ENCODE results near the gene SALL3.

SALL3 gene

DNA sequence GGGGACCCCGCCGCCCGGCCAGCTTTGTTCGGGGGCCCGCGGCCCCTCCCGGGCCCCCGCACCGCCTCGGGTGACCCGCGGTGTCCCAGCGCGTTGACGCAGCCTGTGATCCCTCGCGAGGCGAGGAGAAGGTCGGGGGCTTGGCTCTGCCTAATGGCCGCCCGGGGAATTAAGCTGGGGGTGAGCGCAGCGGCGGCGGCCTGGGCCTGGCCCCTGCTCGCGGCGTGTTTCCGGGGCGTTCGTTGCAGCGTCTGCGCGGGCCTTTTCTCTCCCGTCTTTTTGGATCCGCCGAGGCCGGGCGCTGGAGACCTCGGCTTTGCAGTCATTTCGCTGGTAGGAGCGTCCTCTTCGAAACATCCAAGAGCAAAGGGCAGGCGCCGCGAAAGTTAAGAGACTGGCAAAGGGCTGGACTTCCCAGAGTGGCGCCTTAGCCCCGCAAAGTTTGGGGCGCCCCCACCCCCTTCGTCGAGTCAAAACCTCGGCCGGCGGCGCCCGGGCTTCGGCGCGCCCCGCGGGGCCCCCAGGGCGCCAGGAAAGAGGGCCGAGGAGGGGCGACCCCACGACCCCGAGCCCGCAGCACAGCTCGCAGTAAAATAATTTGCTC is 1.3 kb downstream of the SALL3 start:
- no peak for DNase-seq (ENCODE audit: low spot score)

DNA sequence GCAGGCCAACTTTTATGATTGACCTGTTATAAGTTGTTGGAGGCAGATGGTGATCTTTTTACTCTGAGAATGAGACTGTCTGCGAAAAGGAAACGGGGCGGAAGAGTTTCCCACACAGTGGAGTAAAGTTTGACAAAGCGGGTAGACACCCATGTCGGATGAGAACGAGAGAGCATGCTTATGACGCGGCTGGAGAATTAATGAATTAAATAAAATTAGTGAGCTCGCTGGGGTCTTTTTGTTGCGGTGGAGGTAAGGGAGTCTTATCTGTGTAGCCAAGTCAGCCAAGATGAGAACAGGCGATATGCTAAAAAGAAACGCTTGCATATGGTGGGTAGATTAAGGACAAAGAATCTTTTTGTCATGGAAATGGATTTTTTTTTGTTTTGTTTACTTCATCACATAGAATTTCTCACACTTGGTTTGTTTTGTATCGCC is 1.8 kb downstream of the SALL3 start:
- no peak for DNase-seq (ENCODE audit: low spot score)

DNA sequence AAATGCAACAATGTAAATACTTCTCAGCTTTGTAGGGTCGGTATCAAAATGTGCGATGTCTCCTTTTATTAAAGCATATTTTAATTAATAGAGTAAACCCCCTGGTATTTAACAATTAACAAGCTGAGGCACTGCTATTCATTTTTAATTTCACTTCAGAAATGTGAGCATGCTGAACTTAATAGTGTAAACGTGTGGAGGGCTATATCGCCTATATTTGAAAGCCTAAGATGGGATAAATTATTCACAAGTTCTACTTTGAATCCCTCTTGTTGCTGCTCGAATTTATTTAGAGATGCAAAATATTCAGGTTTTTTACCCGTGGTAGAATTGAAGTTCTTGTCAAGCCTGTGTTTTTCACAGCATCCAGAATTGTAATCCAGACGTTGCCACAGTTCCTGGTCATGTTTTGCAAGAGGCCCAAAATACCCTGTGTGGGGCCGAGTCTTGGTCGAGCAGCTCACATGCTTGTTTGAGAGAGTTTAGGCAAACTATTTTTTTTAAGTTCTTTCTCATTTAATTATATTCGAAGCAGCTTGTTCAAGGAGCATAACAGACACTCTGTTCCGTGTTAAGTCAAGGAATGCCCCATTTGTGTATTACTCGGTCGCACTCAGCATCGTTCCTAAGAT is 2.5 kb downstream of the SALL3 start:
- DNase-seq (ENCODE audit: low spot score): no peak

DNA sequence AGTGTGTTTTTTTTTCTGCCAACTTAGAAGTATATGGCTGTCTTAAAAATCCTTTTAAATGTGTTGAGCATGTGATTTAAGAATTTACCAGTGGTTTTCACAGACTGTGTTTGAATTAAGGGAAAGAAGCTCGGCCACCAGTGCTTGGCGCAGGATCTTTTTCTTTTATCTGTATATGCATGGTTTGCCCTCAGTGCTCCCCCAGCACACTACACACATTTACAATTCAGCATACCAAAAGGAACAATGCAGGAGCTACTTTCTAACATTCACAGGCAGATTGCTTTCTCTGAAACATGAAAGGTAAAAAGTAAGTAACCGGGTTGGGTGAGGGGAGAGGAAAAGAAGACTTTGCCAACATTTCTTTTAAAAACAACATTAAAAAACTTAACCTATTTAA is 3.9 kb downstream of the SALL3 start:
- DNase-seq (ENCODE audit: low spot score): no peak

DNA sequence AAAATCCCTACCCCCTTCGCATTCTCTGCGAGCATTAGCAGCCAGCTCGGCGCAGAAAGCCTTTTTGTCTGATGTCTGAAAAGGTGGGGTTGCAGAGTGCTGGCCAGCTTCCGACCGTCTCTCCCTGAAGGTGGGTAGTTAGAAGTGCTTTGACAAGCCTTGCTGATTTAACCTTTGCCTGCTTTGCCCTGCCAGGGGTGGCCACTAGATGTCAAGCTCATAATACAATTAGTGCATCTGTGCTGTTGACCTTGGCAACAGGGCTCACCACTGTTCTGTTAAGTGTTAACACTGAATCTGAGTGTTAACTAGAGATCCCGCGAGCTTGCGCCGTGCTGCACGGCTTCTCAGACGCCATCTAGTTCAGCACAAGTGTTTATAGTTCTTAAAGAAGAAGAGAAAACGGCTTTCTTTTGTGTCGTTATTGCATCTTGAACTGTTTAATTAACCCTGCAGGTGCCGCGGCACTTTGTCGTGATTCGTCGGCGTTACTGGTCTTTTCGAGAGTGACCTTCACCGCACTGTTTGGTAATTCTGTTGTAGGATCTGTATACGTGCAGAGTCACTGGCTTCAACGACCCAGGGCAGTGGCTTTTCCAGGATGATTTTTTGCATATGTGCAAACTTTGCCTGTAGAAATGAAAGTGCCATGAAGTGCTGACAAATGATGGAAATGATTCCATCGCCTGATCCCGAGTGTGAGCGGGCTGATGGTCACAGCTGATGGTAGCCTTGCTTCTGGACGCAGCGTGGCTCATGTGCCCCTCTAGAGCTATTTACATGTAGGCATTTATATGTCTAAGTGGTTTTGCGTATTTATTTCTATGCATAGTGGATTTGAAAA is 5.5 kb downstream of the SALL3 start:
- DNase-seq (ENCODE audit: low spot score): no peak

DNA sequence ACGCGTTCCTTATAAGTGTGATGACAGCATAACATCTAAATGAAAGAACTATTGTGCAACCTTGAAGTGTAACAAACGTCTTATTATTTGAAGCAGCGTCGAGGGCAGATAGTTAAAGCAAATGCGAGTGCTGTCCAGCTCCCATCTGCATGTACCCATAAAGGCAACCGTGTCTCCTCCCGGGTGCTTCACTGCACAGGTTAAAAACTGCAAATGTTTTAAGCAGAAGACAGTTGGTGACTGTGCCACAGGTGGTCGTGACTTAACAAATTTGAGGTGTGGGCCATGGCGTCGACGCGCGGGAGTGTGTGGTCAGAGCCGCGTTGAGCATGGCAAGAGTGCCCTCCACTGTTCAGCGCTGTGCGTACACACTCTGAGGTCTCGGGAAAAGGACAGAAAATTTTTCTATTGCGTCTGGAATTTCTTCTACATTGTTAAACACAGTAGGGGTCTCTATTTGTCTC is 6.4 kb downstream of the SALL3 start:
- DNase-seq (ENCODE audit: low spot score): no peak

DNA sequence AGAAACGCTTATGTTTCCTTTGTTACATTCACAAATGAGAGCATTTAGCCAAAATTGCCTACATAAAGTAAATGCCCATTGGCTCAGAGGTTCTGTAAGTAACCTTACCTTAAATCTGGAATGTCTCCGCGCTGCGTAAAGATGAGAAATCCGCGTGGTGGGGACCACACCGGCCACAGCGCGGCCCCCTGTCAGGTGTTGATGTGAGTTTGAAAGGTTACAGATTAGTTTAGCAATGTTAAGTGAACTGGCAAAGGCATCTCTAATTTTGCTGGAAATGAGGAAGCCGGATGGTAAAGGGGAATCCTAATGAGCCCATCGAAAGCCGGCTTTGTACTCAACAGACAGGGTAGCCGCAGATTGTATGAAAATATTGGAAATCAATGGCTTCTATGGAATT is 11.8 kb downstream of the SALL3 start:
- no peak for DNase-seq (ENCODE audit: low spot score)

DNA sequence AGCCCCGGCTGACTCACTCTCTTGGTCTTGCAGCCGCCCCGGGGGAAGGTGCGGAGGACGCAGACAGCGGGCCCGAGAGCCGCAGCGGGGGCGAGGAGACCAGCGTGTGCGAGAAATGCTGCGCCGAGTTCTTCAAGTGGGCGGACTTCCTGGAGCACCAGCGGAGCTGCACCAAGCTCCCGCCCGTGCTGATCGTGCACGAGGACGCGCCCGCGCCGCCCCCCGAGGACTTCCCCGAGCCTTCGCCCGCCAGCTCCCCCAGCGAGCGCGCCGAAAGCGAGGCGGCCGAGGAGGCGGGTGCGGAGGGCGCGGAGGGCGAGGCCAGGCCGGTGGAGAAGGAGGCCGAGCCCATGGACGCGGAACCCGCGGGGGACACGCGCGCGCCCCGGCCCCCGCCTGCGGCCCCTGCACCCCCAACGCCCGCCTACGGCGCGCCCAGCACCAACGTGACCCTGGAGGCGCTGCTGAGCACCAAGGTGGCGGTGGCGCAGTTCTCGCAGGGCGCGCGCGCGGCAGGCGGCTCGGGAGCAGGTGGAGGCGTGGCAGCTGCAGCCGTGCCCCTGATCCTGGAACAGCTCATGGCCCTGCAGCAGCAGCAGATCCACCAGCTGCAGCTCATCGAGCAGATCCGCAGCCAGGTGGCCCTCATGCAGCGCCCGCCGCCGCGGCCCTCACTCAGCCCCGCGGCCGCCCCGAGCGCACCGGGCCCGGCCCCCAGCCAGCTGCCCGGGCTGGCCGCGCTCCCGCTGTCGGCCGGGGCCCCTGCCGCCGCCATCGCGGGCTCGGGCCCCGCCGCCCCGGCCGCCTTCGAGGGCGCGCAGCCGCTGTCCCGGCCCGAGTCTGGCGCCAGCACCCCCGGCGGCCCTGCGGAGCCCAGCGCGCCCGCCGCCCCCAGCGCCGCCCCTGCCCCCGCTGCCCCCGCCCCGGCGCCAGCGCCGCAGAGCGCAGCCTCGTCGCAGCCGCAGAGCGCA is 12.7 kb downstream of the SALL3 start:
- no peak for DNase-seq (ENCODE audit: low spot score)

DNA sequence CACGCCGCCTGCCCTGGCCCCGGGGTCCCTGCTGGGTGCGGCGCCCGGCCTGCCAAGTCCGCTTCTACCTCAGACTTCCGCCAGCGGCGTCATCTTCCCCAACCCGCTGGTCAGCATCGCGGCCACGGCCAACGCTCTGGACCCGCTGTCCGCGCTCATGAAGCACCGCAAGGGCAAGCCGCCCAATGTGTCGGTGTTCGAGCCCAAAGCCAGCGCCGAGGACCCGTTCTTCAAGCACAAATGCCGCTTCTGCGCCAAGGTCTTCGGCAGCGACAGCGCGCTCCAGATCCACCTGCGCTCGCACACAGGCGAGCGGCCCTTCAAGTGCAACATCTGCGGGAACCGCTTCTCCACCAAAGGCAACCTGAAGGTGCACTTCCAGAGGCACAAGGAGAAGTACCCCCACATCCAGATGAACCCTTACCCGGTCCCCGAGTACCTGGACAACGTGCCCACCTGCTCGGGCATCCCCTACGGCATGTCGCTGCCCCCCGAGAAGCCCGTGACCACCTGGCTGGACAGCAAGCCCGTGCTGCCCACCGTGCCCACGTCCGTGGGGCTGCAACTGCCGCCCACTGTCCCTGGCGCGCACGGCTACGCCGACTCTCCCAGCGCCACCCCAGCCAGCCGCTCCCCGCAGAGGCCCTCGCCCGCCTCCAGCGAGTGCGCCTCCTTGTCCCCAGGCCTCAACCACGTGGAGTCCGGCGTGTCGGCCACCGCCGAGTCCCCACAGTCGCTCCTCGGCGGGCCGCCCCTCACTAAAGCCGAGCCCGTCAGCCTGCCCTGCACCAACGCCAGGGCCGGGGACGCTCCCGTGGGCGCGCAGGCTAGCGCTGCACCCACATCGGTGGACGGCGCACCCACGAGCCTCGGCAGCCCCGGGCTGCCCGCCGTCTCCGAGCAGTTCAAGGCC is 13.7 kb downstream of the SALL3 start:
- DNase-seq (ENCODE audit: low spot score): no peak

DNA sequence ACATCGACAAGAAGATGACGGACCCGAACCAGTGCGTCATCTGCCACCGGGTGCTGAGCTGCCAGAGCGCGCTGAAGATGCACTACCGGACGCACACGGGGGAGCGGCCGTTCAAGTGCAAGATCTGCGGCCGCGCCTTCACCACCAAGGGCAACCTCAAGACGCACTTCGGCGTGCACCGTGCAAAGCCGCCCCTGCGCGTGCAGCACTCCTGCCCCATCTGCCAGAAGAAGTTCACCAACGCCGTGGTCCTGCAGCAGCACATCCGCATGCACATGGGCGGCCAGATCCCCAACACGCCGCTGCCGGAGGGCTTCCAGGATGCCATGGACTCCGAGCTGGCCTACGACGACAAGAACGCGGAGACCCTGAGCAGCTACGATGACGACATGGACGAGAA is 14.4 kb downstream of the SALL3 start:
- no peak for DNase-seq (ENCODE audit: low spot score)

DNA sequence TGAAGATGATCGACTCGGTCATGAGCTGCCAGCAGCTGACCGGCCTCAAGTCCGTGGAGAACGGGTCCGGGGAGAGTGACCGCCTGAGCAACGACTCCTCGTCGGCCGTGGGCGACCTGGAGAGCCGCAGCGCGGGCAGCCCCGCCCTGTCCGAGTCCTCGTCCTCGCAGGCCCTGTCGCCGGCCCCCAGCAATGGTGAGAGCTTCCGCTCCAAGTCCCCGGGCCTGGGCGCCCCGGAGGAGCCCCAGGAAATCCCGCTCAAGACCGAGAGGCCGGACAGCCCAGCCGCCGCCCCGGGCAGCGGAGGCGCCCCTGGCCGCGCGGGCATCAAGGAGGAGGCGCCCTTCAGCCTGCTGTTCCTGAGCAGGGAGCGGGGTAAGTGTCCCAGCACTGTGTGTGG is 14.9 kb downstream of the SALL3 start:
- no peak for DNase-seq (ENCODE audit: low spot score)

DNA sequence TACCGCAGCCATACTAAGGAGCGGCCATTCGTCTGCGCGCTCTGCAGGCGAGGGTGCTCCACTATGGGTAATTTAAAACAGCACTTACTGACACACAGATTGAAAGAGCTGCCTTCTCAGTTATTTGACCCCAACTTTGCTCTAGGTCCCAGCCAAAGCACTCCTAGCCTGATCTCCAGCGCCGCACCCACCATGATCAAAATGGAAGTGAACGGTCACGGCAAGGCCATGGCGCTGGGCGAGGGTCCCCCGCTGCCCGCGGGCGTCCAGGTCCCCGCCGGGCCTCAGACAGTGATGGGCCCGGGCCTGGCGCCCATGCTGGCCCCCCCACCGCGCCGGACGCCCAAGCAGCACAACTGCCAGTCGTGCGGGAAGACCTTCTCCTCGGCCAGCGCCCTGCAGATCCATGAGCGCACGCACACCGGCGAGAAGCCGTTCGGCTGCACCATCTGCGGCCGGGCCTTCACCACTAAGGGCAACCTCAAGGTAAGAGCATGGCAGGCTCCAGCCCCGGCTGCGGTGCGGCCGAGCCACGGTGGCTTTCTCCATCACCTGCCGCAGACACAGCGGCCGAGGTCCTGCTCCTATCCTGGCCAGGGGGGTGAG is 15.5 kb downstream of the SALL3 start:
- DNase-seq (ENCODE audit: low spot score): no peak

DNA sequence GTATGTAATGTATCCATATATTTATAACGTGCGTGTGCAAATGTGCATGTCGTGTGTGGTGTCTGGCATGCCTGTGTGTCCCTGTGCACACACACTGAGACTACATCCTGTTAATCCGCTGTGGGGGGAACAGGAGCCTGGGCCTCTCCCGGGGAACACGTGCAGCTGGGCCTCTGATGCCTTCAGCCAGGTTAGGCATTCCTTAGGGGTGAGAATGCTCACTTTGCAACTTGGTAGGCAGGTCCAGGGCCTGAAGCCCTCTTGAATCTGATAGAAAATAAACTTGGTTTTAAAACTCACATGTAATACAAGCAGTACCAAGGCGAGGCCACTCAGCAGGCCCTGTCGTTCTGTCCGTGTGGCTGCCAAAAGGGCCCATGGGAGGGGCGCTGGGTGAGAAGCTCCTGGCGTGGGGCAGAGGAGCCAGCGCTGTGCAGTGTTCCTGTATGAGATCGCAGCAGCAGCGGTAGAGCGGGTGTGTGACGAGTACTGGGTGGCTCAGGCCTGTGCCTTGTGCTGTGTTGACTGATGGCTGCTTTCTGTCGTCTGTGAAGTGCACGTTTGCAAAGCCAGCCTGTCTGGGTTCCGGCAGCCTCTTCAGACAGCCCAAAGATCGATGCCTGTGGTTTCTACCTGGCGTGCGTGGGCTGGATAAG is 16.2 kb downstream of the SALL3 start:
- DNase-seq (ENCODE audit: low spot score): no peak

DNA sequence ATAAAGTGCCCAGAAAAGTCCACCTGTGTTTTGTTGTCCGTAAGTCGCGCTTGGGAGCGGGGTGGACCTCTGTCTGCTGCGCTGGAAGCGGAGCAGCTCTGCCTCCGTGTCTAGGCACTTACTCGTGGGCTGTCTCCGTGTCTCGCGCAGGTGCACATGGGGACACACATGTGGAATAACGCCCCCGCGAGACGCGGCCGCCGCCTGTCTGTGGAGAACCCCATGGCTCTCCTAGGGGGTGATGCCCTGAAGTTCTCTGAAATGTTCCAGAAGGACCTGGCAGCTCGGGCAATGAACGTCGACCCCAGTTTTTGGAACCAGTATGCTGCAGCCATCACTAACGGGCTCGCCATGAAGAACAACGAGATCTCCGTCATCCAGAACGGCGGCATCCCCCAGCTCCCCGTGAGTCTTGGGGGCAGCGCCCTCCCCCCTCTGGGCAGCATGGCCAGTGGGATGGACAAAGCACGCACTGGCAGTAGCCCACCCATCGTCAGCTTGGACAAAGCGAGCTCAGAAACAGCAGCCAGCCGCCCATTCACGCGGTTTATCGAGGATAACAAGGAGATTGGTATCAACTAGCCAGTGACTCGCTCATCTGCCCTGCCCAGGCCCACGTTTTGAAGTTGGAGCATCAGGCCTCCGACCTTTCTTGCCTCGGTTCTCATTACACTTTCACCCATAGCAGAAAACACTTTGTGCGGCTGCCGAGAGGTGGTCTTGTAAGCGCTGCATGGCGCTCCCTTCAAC is 17.3 kb downstream of the SALL3 start:
- no peak for DNase-seq (ENCODE audit: low spot score)

DNA sequence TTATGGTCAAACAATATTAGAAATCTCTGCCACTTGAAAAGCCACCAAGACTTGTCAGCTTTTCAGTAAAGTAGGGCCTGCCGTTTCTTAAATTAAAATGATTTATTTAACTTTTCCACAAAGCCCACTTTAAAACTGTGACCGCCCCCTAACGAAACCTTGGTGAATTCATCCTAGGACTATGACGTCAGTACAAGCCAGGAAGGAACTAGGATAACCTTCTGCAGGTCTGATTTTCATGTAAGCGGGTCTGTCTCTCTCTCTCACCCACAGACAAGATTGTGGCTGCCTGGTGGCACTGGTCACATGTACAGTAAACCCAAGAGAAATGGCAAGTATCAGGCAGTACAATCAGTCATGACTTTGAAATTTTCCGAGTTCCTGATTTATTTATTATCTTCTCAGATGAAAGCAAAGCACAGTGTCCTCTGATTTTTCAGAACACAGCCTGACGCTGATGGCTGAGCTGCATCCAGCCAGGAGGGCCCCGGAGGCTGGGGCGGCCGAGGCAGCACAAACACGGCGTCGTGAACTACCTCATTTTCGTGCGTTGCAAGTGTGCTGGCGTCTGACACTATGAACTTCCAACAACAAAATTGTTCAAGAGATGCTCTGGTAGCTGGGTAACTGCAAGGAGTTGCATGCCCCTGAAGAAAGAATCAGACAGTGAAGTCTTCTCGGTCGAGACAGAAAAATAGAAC is 18.9 kb downstream of the SALL3 start:
- no peak for DNase-seq (ENCODE audit: low spot score)

DNA sequence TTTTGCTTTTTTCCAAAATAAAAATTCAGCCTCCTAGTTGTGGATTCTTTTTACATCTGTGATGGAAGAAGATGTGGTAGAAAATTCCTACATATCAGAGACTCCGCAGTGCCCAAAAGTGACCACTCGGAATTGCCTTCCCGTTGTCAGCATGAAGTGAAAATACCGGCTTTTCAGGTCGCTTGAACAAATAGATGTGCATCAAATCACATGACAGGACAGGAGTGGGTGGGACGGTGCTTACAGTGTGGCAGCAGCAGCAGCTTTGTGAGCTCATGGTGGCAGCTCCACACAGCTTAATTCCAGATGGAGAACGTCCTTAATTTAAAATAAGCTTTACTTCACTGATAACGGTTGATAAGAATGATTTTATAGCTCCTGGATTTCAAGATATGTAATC is 20.3 kb downstream of the SALL3 start:
- no peak for DNase-seq (ENCODE audit: low spot score)

DNA sequence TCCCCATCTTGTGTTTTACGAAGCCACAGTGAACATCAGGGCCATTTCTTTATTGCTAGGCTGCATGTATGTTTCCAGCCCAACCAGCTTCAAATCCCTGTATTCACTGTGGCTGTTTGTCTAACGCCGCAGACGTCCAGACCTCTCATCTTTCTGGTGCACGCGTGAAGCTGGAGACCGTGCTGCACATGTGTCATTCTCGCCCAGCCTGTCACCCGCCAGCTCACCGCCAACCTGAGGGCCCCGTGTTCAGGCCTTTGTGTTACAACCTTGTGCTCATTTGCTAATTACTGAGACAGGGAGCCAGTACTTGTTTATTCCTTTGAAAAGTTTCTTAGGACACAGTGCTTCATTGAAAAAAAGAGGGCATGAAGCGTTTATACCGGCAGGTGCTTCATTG is 21.4 kb downstream of the SALL3 start:
- no peak for DNase-seq (ENCODE audit: low spot score)

DNA sequence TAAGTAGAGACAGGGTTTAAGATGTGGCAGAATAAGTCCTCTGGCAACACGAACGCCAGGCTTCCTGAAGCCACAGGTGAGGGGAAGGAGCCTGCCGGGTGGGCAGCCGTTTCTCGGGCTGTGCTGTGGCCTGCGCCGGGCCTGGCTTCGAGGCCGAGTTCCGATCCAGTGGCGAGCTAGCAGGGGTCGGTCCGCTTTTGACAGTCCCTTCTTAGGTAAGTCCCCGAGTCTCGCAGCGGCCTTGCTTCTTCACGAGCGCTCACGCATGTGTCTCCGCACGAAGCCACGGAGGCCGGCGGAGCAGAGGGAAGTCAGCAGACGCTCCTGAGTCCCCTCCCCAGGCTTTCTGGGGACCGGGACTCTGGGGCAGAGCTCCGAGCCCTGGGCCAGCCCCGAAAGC is 26.0 kb downstream of the SALL3 start:
- no peak for DNase-seq (ENCODE audit: low spot score)
